GM10266 (cell line): ENCODE results near the gene SMARCB1.

Experiments used
- DNase-seq: peaks from one replicate; pipeline ENCODE4 v3.0.0; 2012; ENCODE audit errors: extremely low spot score
- CTCF ChIP-seq: IDR thresholded peaks from 2 replicates; pipeline ENCODE4 v1.5.1; 2012; ENCODE audit warnings: mild to moderate bottlenecking, low read depth; ENCODE audit not compliant: control insufficient read depth, insufficient read depth; ENCODE audit errors: missing control alignments

Gene SMARCB1

GRCh38 chr22:23786752-23787599, at the start of gene SMARCB1:
Gene SMARCB1, plus strand, starts transcription at chr22:23786966. Its CDS starts 204 bp downstream, at chr22:23787170.
- no peak for TF ChIP-seq CTCF
- peak; percentile 97 for DNase-seq

GRCh38 chr22:23737696-23738095, 49.1 kb upstream of the SMARCB1 start:
- no peak for TF ChIP-seq CTCF
- no peak for DNase-seq

GRCh38 chr22:23742505-23743264, 44.1 kb upstream of the SMARCB1 start:
- TF ChIP-seq CTCF: no peak
- DNase-seq: no peak

- no peak for DNase-seq
- no peak for TF ChIP-seq CTCF
These were observed 43.5 kb upstream of the SMARCB1 start for GRCh38 chr22:23743303-23743705.

- TF ChIP-seq CTCF: no peak
- no peak for DNase-seq
These were observed 42.8 kb upstream of the SMARCB1 start for GRCh38 chr22:23744001-23744400.

- no peak for DNase-seq
- TF ChIP-seq CTCF: no peak
These were observed 42.3 kb upstream of the SMARCB1 start for GRCh38 chr22:23744485-23744884.

GRCh38 chr22:23745791-23746190, 41.0 kb upstream of the SMARCB1 start:
- TF ChIP-seq CTCF: no peak
- no peak for DNase-seq
